Activated naive CD4-positive, alpha-beta T cell treated with anti-CD3 and anti-CD28 coated beads, Interleukin-2, amount 50 U/mL, for 16 hours (primary cell): ENCODE results near the gene RPS16.
A peak's percentile ranks its signal among the peaks of the same experiment; 100 is the strongest.

Experiments used
- DNase-seq: peaks from one replicate; pipeline ENCODE4 v3.0.0-alpha.2; 2020

RPS16 gene

DNA sequence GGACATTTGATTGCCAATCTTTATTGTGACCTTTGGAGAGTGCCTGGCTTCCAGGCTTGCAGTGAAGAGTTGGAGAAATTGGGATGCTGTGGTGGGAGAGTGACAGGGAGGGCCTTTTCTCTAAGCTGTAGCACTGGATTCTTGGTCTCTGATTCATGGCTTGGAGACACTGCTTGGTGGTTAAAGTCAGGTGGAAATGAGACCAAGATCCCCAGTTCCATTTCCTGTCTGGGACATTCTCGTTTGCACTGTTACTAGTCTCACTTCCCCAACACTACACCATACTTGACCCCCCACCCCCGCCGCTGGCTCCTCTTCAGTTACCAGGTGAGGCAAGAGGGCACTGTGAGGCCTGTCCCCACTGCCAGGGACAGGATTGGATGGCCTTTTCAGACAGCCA, 12.5 kb upstream of the RPS16 start:
- DNase-seq, result no peak

DNA sequence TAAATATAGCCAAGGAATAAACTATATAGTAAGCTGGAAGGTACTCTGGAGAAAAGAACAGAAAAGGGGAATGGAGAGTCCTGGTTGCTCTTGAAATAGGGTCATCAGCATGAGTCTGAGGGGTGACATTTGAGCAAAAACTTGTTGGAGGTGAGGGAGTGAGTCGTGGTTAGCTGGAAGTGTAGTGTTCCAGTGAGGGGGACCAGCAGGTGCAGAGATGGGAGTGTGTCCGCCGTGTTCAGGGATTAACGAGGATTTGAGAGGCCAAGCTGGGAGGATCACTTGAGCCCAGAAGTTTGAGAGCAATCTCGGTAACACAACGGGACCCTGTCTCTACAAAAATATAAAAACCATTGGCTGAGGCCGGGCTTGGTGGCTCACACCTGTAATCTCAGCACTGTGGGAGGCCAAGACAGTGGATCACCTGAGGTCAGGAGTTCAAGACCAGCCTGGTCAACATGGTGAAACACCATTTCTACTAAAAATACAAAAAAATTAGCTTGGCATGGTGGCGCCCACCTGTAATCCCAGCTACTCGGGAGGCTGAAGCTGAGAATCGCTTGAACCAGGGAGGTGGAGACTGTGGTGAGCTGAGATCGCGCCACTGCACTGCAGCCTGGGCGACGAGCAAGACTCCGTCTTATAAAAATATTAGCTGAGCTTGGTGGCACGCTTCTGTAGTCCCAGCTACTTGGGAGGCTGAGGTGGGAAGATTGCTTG, 10.8 kb upstream of the RPS16 start:
- no peak for DNase-seq

DNA sequence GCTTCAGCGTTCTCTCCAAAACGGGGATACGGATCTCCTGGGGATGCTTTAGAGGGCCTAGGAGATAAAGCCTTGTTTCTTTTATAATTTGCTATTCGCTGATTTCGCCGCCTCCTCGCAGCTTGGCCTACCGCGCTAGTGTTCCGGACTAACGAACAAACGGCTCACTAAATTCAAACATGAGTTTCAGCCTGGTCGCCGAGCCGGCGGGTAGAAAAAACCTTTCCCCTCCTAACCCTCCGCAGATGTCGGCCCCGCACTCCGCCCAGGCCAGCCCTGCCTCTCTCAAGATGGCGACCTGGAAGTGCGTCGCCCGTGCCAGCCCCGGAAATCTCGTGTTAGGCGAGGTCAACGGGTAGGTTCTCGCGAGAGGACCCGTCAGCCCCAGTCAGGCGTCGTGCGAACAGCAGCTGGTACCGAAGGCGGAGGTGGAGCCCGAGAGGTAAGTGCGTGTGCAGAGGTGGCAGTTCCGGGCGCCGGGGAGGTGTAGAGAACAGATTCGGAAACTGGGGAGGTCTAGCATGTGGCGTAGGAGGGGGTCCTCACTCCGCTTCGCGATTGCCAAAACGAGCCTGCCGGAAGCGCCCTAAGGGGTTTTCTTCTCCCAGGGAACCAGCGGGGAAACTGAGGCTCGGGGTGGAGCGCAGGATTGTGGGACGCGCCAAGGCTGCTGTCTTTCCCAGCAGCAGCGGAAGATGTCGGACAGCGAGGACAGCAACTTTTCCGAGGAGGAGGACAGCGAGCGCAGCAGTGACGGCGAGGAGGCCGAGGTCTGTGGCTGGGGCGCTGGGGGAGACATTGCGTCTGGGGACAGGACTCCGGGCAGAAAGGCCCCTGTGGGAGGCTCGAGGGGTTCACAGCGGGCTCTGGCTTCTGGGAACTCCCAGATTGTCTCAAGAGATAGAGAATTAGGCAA, 9.7 kb upstream of the RPS16 start, which contains the start of gene SUPT5H:
SUPT5H (plus strand) TSS at position 387 of the 916 bp plus-strand sequence; CDS start at position 696, 309 bp downstream.
- peak; percentile 98 for DNase-seq

DNA sequence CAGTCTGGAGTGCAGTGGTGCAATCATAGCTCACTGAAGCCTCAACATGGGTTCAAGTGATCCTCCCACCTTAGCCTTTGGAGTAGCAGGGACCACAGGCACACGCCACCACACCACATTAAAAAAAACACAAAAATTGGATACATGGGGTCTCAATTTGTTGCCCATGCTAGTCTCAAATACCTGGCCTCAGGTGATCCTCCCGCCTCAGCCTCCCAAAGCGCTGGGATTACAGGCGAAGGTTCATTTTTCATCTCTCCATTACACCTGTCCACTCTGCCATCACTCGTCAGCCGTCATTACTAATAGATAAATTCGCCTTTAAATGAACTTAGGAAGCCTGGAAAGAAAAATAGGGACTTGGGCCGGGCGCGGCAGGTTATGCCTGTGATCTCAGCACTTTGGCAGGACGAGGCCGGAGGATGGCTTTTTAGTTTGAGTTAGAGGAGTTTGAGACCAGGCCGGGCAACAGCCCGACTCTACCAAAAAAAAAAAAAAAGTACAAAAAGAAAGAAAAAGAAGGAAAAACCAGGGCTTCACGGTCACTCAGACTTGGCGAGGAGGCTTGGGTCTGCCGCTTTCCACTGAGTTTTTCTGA, 8.9 kb upstream of the RPS16 start:
- DNase-seq, result no peak

DNA sequence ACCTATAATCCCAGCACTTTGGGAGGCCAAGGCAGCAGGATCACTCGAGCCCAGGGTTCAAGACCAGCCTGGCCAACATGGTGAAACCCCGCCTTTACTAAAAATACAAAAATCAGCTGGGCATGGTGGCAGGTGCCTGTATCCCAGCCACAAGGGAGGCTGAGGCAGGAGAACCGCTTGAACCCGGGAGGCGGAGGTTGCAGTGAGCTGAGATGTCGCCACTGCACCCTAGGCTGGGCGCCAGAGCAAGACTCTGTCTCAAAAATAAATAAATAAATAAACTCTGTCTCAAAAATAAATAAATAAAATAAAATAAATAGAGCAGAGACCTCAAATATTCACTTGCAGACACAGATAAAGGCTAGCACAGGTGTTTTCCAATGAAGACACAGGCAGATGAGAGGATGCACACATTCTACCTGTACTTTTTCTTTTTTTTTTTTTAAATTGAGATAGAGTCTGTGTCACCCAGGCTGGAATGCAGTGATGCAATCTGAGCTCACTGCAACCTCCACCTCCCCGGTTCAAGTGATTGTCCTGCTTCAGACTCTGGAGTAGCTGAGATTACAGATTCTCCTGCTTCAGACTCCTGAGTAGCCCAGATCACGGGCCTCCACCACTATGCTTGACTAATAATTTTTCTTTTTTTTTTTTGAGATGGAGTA, 2.7 kb upstream of the RPS16 start:
- no peak for DNase-seq

DNA sequence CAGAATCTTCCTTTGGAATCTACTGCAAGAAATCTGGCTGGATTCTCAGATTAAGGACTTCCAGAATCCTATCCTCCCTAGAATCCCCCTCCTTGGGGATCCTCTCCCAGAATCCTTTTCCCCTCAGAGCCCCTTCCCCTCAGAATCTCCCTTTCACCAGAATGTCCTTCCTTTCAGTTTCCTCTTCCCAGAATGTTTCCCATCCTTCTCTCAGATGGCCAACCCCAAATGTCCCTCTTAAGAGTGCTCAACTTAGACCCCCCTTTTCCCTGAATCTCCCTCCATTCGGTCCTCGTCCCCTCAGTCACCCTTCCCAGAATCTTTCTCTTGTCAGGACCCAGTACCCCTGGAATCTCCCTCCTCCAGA, 584 bp upstream of the RPS16 start:
- no peak for DNase-seq

DNA sequence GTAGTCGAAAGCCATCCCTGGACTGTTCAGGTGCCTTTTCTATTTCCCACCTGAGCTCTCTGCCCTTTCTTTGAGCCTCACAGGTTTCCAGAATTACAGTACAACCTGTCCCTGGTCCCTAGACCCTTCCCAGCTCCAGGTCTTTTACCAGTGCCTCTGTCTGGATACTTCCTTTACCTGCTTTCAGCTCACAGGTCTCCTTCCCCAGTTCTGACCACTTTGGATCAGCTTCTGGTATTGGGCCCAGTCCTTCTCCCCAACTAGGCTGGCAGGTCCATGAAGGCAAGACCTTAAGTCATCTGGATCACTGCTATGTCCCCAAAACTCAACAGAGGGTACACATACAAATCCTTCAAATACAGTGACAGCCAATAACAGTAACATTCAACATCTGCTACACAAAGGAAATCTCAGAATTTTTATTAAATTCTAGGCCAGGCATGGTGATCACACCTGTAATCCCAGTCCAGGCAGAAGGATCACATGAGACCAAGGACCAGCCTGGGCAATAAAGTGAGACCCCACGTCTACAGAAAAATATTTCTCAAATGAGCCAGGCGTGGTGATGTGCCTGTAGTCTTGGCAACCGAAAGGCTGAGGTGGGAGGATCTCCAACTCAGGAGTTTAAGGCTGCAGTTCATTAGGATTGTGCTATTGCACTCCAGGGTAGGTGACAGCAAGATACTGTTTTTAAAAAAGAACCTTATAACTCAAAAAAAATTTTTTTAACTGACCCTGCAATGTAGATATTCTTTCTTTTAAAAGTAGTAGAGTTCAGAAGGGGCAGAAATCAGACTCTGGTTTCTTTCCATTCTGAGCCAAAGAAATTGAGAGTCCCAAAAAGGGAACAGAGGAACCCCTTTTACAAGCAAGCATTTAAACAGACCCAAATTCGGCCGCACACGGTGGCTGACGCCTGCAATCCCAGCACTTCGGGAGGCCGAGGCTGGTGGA, 1.3 kb downstream of the RPS16 start:
- no peak for DNase-seq

DNA sequence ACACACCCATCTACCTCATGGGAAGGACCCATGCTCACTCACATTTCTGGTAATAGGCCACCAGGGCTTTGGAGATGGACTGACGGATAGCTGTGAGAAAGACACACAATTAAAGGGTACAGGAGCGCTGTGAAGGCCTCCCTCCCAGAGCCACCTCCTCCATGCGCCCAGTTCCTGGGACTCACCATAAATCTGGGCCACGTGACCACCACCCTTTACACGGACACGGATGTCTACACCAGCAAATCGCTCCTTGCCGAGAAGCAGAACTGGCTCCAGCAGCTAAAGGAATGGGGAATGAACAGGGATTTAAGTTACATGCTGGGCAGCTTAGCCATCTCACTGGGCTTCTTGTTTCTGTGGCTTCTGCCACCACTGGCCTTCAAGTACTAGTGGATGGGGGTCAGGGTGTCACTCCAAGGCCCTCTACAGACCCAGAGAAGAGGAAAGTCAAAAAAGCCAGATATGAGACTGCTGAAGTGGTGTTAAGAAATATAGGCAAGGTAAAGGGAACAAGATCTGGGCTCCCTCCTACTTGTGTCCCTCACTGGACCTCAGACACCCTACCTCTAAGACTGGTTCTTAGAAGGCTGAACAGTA, 2.2 kb downstream of the RPS16 start:
- no peak for DNase-seq

DNA sequence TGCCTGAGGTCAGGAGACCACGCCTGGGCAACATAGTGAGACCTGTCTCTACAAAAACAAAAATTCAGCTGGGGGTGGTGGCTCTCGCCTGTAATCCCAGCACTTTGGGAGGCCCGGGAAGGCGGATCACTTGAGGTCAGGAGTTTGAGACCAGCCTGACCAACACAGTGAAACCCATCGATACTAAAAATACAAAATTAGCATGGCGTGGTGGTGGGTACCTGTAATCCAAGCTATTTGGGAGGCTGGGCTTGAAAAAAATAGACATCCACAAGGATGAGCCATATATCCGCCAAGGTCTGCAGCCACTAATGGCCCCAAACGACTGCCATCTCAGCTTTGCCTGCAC, 3.1 kb downstream of the RPS16 start:
- no peak for DNase-seq

DNA sequence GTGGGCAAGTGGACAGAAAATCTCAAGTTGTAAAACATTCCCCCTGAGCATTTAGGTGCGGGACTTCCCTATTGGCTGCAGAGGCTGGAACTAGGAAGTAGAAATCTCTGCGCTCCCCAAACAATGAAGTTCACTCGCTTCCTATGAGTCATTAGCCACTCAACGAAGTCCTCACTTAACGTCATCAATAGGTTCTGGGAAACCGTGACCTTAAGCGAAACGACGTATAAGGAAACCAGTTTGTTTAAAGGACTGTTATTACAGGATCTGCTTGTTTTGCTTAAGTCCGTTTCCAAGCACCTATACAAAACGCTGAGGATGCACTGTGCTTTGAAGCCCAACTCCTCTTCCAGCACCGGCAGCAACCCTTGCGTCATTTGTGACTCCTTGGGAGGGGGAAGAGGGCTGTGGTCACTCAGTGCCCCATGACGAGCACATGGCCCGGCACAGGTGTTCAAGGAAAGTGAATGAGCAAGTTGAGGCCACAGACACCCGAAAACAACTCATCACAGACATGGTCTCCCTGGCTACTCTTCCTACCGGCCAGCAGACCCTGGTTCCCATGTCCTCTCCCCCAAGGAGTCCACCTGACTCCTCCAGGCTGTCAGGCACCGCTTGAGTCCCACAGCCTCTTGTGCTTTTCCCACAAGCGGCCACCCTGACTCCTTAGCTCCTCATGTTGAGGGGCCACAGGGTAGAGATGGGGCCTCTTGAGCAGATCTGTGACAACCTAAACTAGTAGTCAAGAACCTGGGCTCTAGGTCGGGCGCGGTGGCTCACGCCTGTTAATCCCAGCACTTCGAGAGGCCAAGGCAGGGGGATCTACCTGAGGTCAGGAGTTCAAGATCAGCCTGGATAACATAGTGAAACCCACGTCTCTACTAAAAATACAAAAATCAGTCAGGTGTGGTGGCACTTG, 4.8 kb downstream of the RPS16 start:
- no peak for DNase-seq

DNA sequence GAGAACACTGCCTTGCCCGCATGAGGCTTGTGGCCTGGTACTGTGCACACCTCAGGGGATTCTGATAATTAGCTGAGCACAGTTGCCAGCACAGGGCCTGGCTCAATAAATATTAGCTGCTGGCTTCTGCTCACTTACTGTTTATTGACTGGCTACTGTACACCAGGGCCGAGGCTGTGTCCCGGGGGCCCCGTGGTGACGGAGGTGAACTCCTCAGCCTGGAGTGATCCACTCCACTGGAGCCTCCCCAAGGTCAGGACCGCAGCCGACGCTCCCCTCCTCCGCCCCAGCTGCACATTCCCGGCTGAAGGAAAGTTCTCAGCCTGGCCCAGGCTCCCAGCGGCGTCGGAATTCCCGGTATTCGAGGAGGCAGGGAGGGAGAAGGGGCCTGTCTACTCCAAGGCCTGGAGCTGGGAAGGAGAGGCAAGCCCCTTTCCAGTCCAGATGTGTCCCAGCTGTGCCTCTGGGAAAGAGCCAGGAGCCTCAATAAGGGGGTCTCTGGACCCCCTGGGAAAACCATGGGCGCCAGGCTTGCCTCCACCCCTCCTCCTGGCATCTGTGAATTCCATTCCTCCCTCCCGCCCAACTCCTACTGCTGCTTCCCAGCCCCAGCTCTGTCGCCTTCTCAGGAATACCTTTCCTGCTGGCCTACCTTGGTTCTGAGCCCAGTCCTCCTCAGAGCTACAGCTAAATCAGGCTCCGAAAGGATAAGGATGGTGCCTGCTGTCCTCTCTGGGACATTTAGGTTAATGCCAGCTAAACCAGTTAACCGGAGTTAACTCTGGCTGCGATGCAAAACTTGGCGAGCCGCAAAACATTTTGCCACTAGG, 7.3 kb downstream of the RPS16 start:
- DNase-seq, result no peak

DNA sequence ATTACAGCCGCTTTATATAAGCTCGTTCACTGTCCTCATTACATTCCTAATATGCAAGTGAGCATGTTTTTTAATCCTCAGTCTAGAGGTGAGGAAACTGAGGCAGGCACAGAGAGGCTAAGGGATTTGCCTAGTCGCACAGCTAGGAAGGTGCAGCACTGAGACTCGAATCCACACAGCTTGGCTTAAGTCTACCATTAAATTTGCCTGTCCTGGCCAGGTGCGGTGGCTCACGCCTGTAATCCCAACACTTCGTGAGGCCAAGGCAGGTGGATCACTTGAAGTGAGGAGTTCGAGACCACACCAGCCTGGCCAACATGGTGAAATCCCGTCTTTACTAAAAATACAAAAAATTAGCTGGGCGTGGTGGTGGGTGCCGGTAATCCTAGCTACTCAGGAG, 8.0 kb downstream of the RPS16 start:
- DNase-seq, result no peak

DNA sequence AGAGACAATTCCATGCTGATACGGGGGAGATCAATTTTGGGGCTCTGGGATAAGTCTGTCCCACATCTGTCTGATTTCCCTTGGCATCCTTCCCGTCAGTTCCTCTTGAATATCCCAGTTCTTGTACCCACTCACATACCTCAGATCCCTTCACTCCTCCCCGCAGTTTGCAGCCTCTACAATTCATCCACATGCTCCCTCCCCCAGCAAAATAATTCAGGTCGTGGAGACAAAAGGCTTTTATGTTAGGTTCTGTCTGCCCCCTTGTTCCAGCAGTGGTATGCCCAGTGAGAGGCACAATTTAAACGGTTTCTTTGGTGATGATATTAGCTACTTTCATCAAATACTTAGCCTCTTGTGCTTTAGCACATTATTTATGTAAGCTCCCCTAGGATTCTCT, 9.6 kb downstream of the RPS16 start:
- no peak for DNase-seq

DNA sequence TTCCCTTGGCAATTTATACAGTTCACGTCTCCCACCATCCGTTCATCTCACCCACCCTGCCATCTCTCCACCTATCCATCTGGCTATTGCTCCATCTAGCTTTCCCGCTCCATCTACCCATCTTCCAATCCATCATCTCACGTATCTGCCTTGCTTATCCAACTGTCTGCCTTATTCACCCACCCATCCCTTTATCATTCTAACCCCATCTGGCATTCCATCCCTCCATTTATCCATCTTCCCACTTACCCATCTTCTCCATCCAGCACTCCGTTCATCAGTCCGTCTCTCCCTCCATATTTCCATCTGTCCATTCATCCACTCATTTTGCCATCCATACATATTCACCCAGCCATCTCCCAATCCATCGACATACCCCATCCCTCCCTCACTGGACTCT, 10.0 kb downstream of the RPS16 start:
- no peak for DNase-seq

DNA sequence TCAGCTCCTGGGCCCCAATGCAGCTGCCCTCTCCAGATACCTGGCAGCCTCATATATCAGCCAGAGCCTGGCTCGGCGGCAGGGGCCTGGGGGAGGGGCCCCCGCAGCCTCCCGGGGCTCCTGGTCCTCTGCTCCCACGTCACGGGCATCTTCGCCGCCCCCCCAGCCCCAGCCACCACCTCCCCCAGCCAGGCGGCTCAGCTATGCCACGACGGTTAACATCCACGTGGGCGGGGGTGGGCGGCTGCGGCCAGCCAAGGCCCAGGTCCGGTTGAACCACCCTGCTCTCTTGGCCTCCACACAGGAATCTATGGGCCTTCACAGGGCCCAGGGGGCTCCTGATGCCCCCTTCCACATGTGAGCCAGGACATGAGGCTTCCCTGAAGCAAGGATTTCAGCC, 10.8 kb downstream of the RPS16 start:
- no peak for DNase-seq

DNA sequence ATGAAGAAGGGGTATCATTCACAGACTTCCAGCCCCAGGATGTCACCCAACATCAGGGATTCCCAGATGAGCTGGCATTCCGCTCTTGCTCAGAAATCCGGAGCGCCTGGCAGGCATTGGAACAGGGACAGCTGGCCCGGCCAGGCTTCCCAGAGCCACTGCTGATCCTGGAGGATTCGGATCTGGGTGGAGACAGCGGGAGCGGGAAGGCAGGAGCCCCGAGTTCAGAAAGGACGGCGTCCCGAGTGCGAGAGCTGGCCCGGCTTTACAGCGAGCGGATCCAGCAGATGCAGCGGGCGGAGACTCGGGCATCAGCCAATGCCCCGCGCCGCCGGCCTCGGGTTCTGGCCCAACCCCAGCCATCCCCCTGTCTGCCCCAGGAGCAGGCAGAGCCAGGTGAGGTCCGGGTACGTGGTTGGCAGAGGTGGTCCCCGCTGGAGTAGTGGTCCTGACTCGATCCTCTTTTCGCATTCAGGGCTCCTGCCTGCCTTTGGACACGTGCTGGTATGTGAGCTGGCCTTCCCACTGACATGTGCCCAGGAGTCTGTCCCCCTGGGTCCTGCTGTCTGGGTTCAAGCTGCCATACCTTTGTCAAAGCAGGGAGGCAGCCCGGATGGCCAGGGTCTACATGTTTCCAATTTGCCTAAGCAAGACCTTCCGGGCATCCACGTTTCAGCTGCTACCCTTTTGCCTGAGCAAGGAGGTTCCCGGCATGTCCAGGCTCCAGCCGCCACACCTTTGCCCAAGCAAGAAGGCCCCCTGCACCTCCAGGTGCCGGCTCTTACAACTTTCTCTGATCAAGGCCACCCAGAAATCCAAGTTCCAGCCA, 12.3 kb downstream of the RPS16 start:
- no peak for DNase-seq

DNA sequence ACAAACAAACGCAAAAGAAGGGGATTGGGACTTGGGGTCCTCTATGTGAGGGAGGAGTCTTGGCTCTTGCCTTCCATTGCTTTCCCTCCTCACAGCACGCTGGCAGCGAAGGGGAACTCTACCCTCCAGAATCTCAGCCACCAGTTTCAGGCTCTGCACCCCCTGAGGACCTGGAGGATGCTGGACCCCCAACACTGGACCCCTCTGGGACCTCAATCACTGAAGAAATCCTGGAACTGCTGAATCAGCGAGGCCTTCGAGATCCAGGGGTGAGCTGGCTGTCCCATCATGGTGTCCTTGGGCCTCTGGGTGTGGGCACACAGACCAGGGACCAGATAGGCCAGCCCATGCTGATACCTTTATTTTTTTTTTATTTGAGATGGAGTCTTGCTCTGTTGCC, 13.7 kb downstream of the RPS16 start:
- no peak for DNase-seq

DNA sequence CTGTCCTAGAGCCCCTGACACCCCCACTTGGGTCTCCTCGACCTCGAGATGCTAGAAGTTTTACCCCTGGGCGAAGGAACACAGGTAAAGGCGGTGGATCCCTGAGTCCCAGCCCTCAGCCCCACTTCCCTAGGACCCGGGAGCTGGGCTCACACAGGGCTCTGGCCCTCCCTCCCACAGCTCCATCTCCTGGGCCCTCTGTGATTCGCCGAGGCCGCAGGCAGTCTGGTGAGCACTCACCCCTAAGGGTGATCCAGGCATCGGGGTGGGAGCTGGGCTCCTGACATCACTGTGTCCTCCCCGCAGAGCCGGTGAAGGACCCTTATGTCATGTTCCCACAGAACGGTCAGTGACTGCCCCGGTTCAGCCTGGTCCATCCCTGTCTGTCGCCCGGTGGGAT, 15.0 kb downstream of the RPS16 start:
- no peak for DNase-seq

DNA sequence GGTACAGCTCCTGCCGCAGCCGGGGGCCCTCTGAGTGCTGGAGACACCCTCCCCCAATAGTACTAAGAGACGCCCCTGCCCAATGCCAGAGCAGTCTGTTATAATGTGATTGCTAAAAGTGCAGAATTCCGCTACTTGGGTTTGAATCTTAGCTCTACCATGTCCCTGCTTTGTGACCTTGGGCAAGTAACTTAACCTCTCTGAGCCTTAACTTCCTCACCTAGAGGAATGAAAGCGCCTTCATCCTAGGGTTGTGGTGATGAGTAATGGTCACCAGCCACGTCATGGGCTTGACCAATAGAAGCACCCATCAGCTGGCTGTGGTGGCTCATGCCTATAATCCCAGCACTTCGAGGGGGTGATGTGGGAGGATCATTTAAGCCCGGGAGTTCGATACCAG, 16.7 kb downstream of the RPS16 start:
- no peak for DNase-seq
